Measurements from ENCODE around the gene TNFSF18. TPM values are rescaled to one million over a fixed set of nuclear protein-coding genes. Genes with fewer than 3 reads are reported as not detected.

Gene TNFSF18
- total RNA-seq, 1 donor from 2014 or later, result not detected

Other genes with a start within 250 kb of the TNFSF18 start
- gene TNFSF4, start 156.4 kb upstream of the TNFSF18 start, total RNA-seq, result 1.7 and 1.9 TPM in 2 replicates

All from activated CD4-positive, alpha-beta T cell treated with anti-CD3 and anti-CD28 coated beads, Interleukin-2, amount 10 ng/mL, durations not matched to agents 24 days and 14 days (primary cell).